Umbilical cord (tissue), 2 donors: ENCODE results near the gene ETV4. TPM values are rescaled to one million over a fixed set of nuclear protein-coding genes. Genes with fewer than 3 reads are reported as not detected.
"Not testable (repeated sequence)": the region's sequence is repeated elsewhere in the genome, so short reads cannot be mapped to it uniquely, and the experiment has no call there.

Experiments
- DNase-seq: peaks from one replicate; pipeline ENCODE4 v3.0.0-alpha.2; 2015; ENCODE audit warnings: low spot score
- total RNA-seq: library from RNA; depleted of rRNA; stranded (reverse); fragments of >200 nt; gene quantifications from one replicate; pipeline ENCODE4 v1.2.3, GENCODE V29; 2014; ENCODE audit warnings: low replicate concordance; ENCODE audit not compliant: insufficient read depth

ETV4 gene
- total RNA-seq, 1 donor from 2014 or later, result not detected

- DNase-seq, result no peak
Observed at GRCh38 chr17:43517615-43518386, 28.3 kb downstream of the ETV4 start.

GRCh38 chr17:43517161-43517560, 29.0 kb downstream of the ETV4 start:
- no peak for DNase-seq

- no peak for DNase-seq
Observed at GRCh38 chr17:43515656-43516055, 30.5 kb downstream of the ETV4 start.

GRCh38 chr17:43511199-43511598, 34.9 kb downstream of the ETV4 start:
- not testable (repeated sequence) for DNase-seq

GRCh38 chr17:43509440-43509839, 36.7 kb downstream of the ETV4 start:
- not testable (repeated sequence) for DNase-seq

GRCh38 chr17:43490621-43491020, 55.5 kb downstream of the ETV4 start:
- DNase-seq, result no peak

GRCh38 chr17:43483674-43484551, 62.2 kb downstream of the ETV4 start, which contains the start of gene DHX8:
Gene DHX8 (plus strand): TSS chr17:43483975. CDS start chr17:43484038, 63 bp downstream.
- peak; percentile 99 for DNase-seq

GRCh38 chr17:43482103-43483012, 63.8 kb downstream of the ETV4 start:
- no peak for DNase-seq

- no peak for DNase-seq
Observed at GRCh38 chr17:43479948-43480347, 66.2 kb downstream of the ETV4 start.

Other genes starting within 250 kb of the ETV4 start
- gene ARL4D, start 147.3 kb downstream of the ETV4 start, total RNA-seq, result 25.0 TPM
- 12.5 TPM for gene DHX8, start 62.4 kb downstream of the ETV4 start, total RNA-seq
- 4.6 TPM for gene MEOX1, start 115.6 kb upstream of the ETV4 start, total RNA-seq
- gene SOST, start 212.5 kb upstream of the ETV4 start, total RNA-seq, result 0.96 TPM
- gene DUSP3, start 232.6 kb upstream of the ETV4 start, total RNA-seq, result 57.5 TPM
- 1.4 TPM for gene CFAP97D1, start 234.1 kb upstream of the ETV4 start, total RNA-seq